Keratinocyte (primary cell): ENCODE results near the gene BRD2. TPM values are rescaled to one million over a fixed set of nuclear protein-coding genes. Genes with fewer than 3 reads are reported as not detected.

ENCODE experiments used
- DNase-seq: peaks from one replicate; pipeline ENCODE4 v3.0.0-alpha.2; 2011; ENCODE audit warnings: low read depth, missing footprints, low spot score
- FAIRE-seq: peaks from 2 replicates; lab custom pipeline; 2011; peaks lifted over from hg19 to GRCh38; lab: Jason Lieb, UNC
- H2AFZ ChIP-seq: 2 replicates; pipeline ENCODE4 v1.6.0; 2012; ENCODE audit warnings: low read length, control low read depth, inconsistent platforms; ENCODE audit not compliant: control insufficient read depth
- H3K27ac ChIP-seq: 2 replicates; pipeline ENCODE4 v1.5.1; 2011; ENCODE audit warnings: low read length; ENCODE audit not compliant: control insufficient read depth, insufficient read depth
- H3K27me3 ChIP-seq: 3 replicates; pipeline ENCODE4 v1.6.0; 2011; ENCODE audit warnings: low read length; ENCODE audit not compliant: control insufficient read depth, insufficient read depth; ENCODE audit errors: extremely low read depth
- H3K36me3 ChIP-seq, 2 experiments: 2 replicates in 1 of 2; 3 replicates in 1 of 2; pipeline ENCODE4 v1.5.1; 2011; ENCODE audit warnings: low read length in 2 of 2, mild to moderate bottlenecking in 1 of 2; ENCODE audit not compliant: control insufficient read depth in 2 of 2, insufficient read depth in 2 of 2; ENCODE audit errors: extremely low read depth in 1 of 2
- H3K4me1 ChIP-seq: 3 replicates; pipeline ENCODE4 v1.5.1; 2011; ENCODE audit warnings: low read length; ENCODE audit not compliant: control insufficient read depth, insufficient read depth; ENCODE audit errors: extremely low read depth
- H3K4me2 ChIP-seq: 3 replicates; pipeline ENCODE4 v1.6.0; 2011; ENCODE audit warnings: low read depth, low read length; ENCODE audit not compliant: control insufficient read depth, insufficient read depth; ENCODE audit errors: extremely low read depth
- H3K4me3 ChIP-seq, 3 experiments: fragments of 200-600 bp in 1 of 3; sonication (generic) in 1 of 3; 2 replicates in 2 of 3; 3 replicates in 1 of 3; pipeline ENCODE4 v1.5.1; 2011 to 2016; ENCODE audit warnings: low read length in 3 of 3, mild to moderate bottlenecking in 3 of 3, control low read depth in 2 of 3, inconsistent platforms in 1 of 3, low read depth in 1 of 3, mixed read lengths in 1 of 3, mixed run types in 1 of 3, moderate library complexity in 1 of 3; ENCODE audit not compliant: control insufficient read depth in 2 of 3, insufficient read depth in 2 of 3; ENCODE audit errors: extremely low read depth in 1 of 3
- H3K79me2 ChIP-seq: 2 replicates; pipeline ENCODE4 v1.6.0; 2012; ENCODE audit warnings: low read length; ENCODE audit not compliant: control insufficient read depth, insufficient read depth
- H3K9ac ChIP-seq: 3 replicates; pipeline ENCODE4 v1.6.0; 2011; ENCODE audit warnings: low read length; ENCODE audit not compliant: control insufficient read depth, insufficient read depth; ENCODE audit errors: extremely low read depth
- H3K9me1 ChIP-seq: 3 replicates; pipeline ENCODE4 v1.6.0; 2011; ENCODE audit warnings: low read length; ENCODE audit not compliant: control insufficient read depth, insufficient read depth; ENCODE audit errors: extremely low read depth
- H3K9me3 ChIP-seq: 2 replicates; pipeline ENCODE4 v1.5.1; 2012; ENCODE audit warnings: low read depth, low read length; ENCODE audit not compliant: control insufficient read depth
- H4K20me1 ChIP-seq: 3 replicates; pipeline ENCODE4 v1.6.0; 2011; ENCODE audit warnings: low read length; ENCODE audit not compliant: control insufficient read depth, insufficient read depth; ENCODE audit errors: extremely low read depth
- EZH2 ChIP-seq: IDR thresholded peaks from one replicate; pipeline ENCODE4 v1.6.1; 2012; ENCODE audit warnings: inconsistent platforms, mild to moderate bottlenecking, low read length, moderate library complexity
- dilution Hi-C: fragments of 300-500 bp; cut with MboI; formaldehyde crosslinking; loops from one replicate; pipeline ENCODE4 v1.7.0; 2020; ENCODE audit warnings: low sequenced_read_pairs; ENCODE audit not compliant: extremely low pct_ligation_motif_present
- polyA plus RNA-seq, 5 experiments: library from polyadenylated mRNA; depleted of rRNA in 3 of 5; stranded (reverse) in 3 of 5; stranded (forward) in 1 of 5; unstranded in 1 of 5; fragments of >200 nt; gene quantifications; 1 replicate in 1 of 5; 2 replicates in 3 of 5; 3 replicates in 1 of 5; pipeline versions ENCODE4 v1.2.1 to v1.2.3, GENCODE V29; 2011 to 2012; ENCODE audit warnings: missing spikeins in 2 of 5, low read depth in 1 of 5, low replicate concordance in 1 of 5
- TF ChIP-seq, protein P1 (sequence below), 3 experiments: IDR thresholded peaks in 1 of 3; conservative IDR thresholded peaks in 1 of 3; optimal IDR thresholded peaks in 1 of 3; 2 replicates in 2 of 3; 3 replicates in 1 of 3; pipeline versions ENCODE3 to v1.5.1; 2011; ENCODE audit warnings: low read length in 3 of 3, mild to moderate bottlenecking in 3 of 3, moderate library complexity in 2 of 3, control low read depth in 1 of 3, inconsistent platforms in 1 of 3; ENCODE audit not compliant: insufficient read depth in 2 of 3; ENCODE audit errors: extremely low read depth in 1 of 3

Gene BRD2
- polyA plus RNA-seq, 1 donor (not counting 4 experiments of a cell fraction or from before 2014, with no cell fraction given): 121 TPM

- Histone ChIP-seq H3K4me1 (no peaks in the 10 kb centered on the region), H2AFZ (no peak overlapping the region), H3K4me3 (no peak overlapping the region), H3K4me2 (no peak overlapping the region), H3K9me1 (no peaks in the 10 kb centered on the region), H3K9me3 (no peaks in the 10 kb centered on the region), H3K36me3 (no peaks in the 10 kb centered on the region), H4K20me1 (no peaks in the 10 kb centered on the region), H3K27me3 (peaks cover 31% of the 10 kb centered on the region), H3K79me2 (no peaks in the 10 kb centered on the region), H3K9ac (no peak overlapping the region), H3K27ac (no peak overlapping the region)
- TF ChIP-seq, protein P1, sequence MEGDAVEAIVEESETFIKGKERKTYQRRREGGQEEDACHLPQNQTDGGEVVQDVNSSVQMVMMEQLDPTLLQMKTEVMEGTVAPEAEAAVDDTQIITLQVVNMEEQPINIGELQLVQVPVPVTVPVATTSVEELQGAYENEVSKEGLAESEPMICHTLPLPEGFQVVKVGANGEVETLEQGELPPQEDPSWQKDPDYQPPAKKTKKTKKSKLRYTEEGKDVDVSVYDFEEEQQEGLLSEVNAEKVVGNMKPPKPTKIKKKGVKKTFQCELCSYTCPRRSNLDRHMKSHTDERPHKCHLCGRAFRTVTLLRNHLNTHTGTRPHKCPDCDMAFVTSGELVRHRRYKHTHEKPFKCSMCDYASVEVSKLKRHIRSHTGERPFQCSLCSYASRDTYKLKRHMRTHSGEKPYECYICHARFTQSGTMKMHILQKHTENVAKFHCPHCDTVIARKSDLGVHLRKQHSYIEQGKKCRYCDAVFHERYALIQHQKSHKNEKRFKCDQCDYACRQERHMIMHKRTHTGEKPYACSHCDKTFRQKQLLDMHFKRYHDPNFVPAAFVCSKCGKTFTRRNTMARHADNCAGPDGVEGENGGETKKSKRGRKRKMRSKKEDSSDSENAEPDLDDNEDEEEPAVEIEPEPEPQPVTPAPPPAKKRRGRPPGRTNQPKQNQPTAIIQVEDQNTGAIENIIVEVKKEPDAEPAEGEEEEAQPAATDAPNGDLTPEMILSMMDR (optimal IDR thresholded peaks at IDR 0.05 in 1 of 3, IDR thresholded peaks at IDR 0.05 in 1 of 3, conservative IDR thresholded peaks at IDR 0.05 in 1 of 3; ENCODE audit: extremely low read depth in 1 of 3, insufficient read depth in 2 of 3, low read length in 3 of 3): no peak
- TF ChIP-seq EZH2: no peak
- no peak for DNase-seq
- no peak for FAIRE-seq
- dilution Hi-C loops: no loop called here
Observed at GRCh38 chr6:32935551-32936238, 32.7 kb upstream of the BRD2 start.

DNA sequence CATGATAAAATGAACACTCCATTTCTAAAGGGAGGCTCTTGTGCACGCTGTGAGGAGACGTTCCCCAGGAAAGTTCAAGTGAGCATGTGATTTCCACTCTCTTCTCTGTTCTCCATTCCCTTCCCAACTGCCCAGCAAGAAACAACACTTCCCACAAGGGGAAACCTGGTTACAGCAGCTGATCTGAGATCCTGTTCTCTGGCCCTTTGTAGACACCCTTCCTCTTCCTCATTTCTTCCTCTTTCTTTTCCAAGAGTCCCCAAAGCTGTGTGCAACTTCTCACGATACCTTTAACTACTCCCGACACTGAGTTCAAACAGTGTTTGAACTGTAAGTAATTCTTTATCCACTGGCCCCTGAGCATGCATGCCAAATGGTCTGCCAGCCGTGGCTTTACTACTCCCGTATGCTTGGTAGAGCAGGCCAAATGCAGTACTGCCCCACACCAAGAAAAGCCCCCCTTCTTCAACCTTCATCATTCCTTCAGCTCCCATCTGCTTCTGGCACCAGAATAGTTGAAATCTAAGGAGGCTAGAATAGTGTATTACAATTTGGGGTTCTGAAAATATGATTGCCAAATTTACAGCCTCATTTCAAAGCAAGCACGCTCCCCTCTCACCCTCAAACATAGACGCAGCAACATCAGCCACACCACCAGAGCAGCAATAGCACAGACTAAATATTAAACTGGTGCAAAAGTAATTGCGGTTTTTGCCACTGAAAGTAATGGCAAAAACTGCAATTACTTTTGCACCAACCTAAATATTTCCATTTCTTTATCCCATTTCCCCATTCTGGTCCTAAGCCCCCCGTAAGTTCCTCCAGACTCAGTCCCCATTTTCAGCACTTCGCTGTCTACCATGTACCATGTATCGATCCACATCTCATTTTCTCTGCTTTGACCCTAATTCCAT is 31.9 kb upstream of the BRD2 start:
- TF ChIP-seq EZH2: no peak
- TF ChIP-seq, protein P1 (optimal IDR thresholded peaks at IDR 0.05 in 1 of 3, IDR thresholded peaks at IDR 0.05 in 1 of 3, conservative IDR thresholded peaks at IDR 0.05 in 1 of 3; ENCODE audit: extremely low read depth in 1 of 3, insufficient read depth in 2 of 3, low read length in 3 of 3): no peak
- Histone ChIP-seq H3K27ac (no peak overlapping the region), H3K36me3 (no peaks in the 10 kb centered on the region), H3K79me2 (no peaks in the 10 kb centered on the region), H4K20me1 (no peaks in the 10 kb centered on the region), H3K4me2 (no peak overlapping the region), H2AFZ (no peak overlapping the region), H3K9ac (no peak overlapping the region), H3K27me3 (peaks cover 37% of the 10 kb centered on the region), H3K9me1 (no peaks in the 10 kb centered on the region), H3K4me3 (no peak overlapping the region), H3K4me1 (no peaks in the 10 kb centered on the region), H3K9me3 (no peaks in the 10 kb centered on the region)
- FAIRE-seq (no peak), DNase-seq (no peak)
- dilution Hi-C loops: no loop called here
